A549 (cell line): ENCODE data around the gene PDZD4. TPM values are rescaled to one million over a fixed set of nuclear protein-coding genes. Genes with fewer than 3 reads are reported as not detected.

ENCODE experiments used
- ATAC-seq, 2 experiments: fragments of 200-7000 bp in 1 of 2; fragments of >200 bp in 1 of 2; cut with Nextera tagmentation in 1 of 2; cut with Tn5 transposase in 1 of 2; 3 replicates each; pipeline versions ENCODE4 v1.8.0 to v1.9.1; 2018 to 2020; ENCODE audit warnings: mild to moderate bottlenecking in 1 of 2, moderate library complexity in 1 of 2
- CTCF ChIA-PET: fragments of 300-600 bp; sonication (Branson Sonifier 250); formaldehyde crosslinking; extraction: SDS; loops from one replicate; lab custom pipeline; 2021; ENCODE audit warnings: antibody characterized with exemption, inconsistent platforms; lab: Yijun Ruan, JAX
- POLR2A ChIA-PET: fragments of 350-600 bp; formaldehyde crosslinking; extraction: SDS; loops from one replicate; lab custom pipeline; 2021; ENCODE audit warnings: antibody characterized with exemption, inconsistent platforms; lab: Yijun Ruan, JAX
- DNase-seq, 2 experiments: peaks; one replicate each; pipeline versions ENCODE4 v3.0.0 to v3.0.0-alpha.2; 2011 to 2016; ENCODE audit warnings: low read depth in 1 of 2, low spot score in 1 of 2
- FAIRE-seq: peaks from 2 replicates; lab custom pipeline; 2011; peaks lifted over from hg19 to GRCh38; lab: Jason Lieb, UNC
- H3K27ac ChIP-seq, 2 experiments: fragments of >200 bp; sonication (Bioruptor Twin); formaldehyde crosslinking; 3 replicates each; pipeline ENCODE4 v1.5.1; 2016 to 2017
- H3K4me1 ChIP-seq: fragments of >200 bp; sonication (Bioruptor Twin); formaldehyde crosslinking; 3 replicates; pipeline ENCODE4 v1.6.1; 2016
- H3K4me2 ChIP-seq: fragments of >200 bp; sonication (Bioruptor Twin); formaldehyde crosslinking; 3 replicates; pipeline ENCODE4 v1.6.1; 2016
- H3K4me3 ChIP-seq: fragments of >200 bp; sonication (Bioruptor Twin); formaldehyde crosslinking; 3 replicates; pipeline ENCODE4 v1.5.1; 2016
- H3K9me3 ChIP-seq: fragments of >200 bp; sonication (Bioruptor Twin); formaldehyde crosslinking; 3 replicates; pipeline ENCODE4 v1.6.1; 2016
- BCL3 ChIP-seq: fragments of >200 bp; sonication (Bioruptor Twin); formaldehyde crosslinking; IDR thresholded peaks from 3 replicates; pipeline ENCODE4 v1.6.1; 2016
- CEBPB ChIP-seq, 2 experiments: fragments of >200 bp in 1 of 2; sonication (Bioruptor Twin) in 1 of 2; formaldehyde crosslinking in 1 of 2; IDR thresholded peaks; 2 replicates each; pipeline ENCODE4 v1.6.1; 2012 to 2016
- CHD4 ChIP-seq: fragments of 200-600 bp; sonication (generic); IDR thresholded peaks from 2 replicates; pipeline ENCODE4 v1.6.1; 2016; ENCODE audit warnings: antibody characterized with exemption, mild to moderate bottlenecking, borderline replicate concordance
- E2F6 ChIP-seq: IDR thresholded peaks from 2 replicates; pipeline ENCODE4 v1.6.1; 2012; ENCODE audit warnings: low read depth, borderline replicate concordance
- EHF ChIP-seq: fragments of 250-450 bp; sonication (Bioruptor Pico); IDR thresholded peaks from 2 replicates; pipeline ENCODE4 v1.5.0; 2020; ENCODE audit warnings: mild to moderate bottlenecking
- EHMT2 ChIP-seq: fragments of 200-600 bp; sonication (generic); IDR thresholded peaks from 2 replicates; pipeline ENCODE4 v1.6.1; 2016; ENCODE audit warnings: antibody characterized with exemption, low read depth, mild to moderate bottlenecking, moderate library complexity
- ESRRA ChIP-seq: fragments of 150-350 bp; IDR thresholded peaks from 2 replicates; pipeline ENCODE4 v1.6.1; 2014; ENCODE audit warnings: mild to moderate bottlenecking, low read length, borderline replicate concordance
- FOSL2 ChIP-seq, 2 experiments: fragments of 450-650 bp in 1 of 2; fragments of >200 bp in 1 of 2; sonication (Bioruptor Twin) in 1 of 2; formaldehyde crosslinking; IDR thresholded peaks; 2 replicates each; pipeline versions ENCODE4 v1.5.0 to v1.6.1; 2016 to 2020; ENCODE audit warnings: mild to moderate bottlenecking in 1 of 2, moderate library complexity in 1 of 2
- FOXS1 ChIP-seq: fragments of 250-450 bp; sonication (Bioruptor Pico); IDR thresholded peaks from 2 replicates; pipeline ENCODE4 v1.5.0; 2020; ENCODE audit warnings: mild to moderate bottlenecking, moderate library complexity
- GATA3 ChIP-seq: IDR thresholded peaks from 2 replicates; pipeline ENCODE4 v1.6.1; 2012; ENCODE audit warnings: borderline replicate concordance
- HDAC2 ChIP-seq: fragments of 200-600 bp; sonication (generic); IDR thresholded peaks from 2 replicates; pipeline ENCODE4 v1.6.1; 2016
- HES2 ChIP-seq: fragments of >200 bp; sonication (Bioruptor Twin); formaldehyde crosslinking; IDR thresholded peaks from 2 replicates; pipeline ENCODE4 v1.6.1; 2016
- HEYL ChIP-seq: fragments of 250-450 bp; sonication (Bioruptor Pico); IDR thresholded peaks from 2 replicates; pipeline ENCODE4 v1.8.0; 2021; ENCODE audit warnings: mild to moderate bottlenecking, moderate library complexity
- HOXA7 ChIP-seq: fragments of 250-450 bp; sonication (Bioruptor Pico); IDR thresholded peaks from 2 replicates; pipeline ENCODE4 v1.5.0; 2020; ENCODE audit warnings: mild to moderate bottlenecking, moderate library complexity
- HOXB5 ChIP-seq: fragments of 250-450 bp; sonication (Bioruptor Pico); IDR thresholded peaks from 2 replicates; pipeline ENCODE4 v1.5.0; 2020; ENCODE audit warnings: mild to moderate bottlenecking, moderate library complexity
- KDM5A ChIP-seq: fragments of 200-600 bp; sonication (generic); IDR thresholded peaks from 2 replicates; pipeline ENCODE4 v1.6.1; 2016; ENCODE audit warnings: antibody characterized with exemption, mild to moderate bottlenecking
- MAFK ChIP-seq: fragments of 450-650 bp; IDR thresholded peaks from 2 replicates; pipeline ENCODE4 v1.6.1; 2014; ENCODE audit not compliant: partially characterized antibody
- MAX ChIP-seq: IDR thresholded peaks from 2 replicates; pipeline ENCODE4 v1.6.1; 2012
- MAZ ChIP-seq: fragments of 150-350 bp; IDR thresholded peaks from 2 replicates; pipeline ENCODE4 v1.6.1; 2014; ENCODE audit warnings: antibody characterized with exemption, low read depth, low read length, borderline replicate concordance
- MYC ChIP-seq: IDR thresholded peaks from 2 replicates; pipeline ENCODE4 v1.6.1; 2012; ENCODE audit warnings: mild to moderate bottlenecking, inconsistent platforms, low read length, improper control_type of control experiment, borderline replicate concordance
- NFE2L2 ChIP-seq: fragments of 150-350 bp; conservative IDR thresholded peaks from 2 replicates; pipeline ENCODE4 v1.6.1; 2014; ENCODE audit warnings: low read length
- NPAS2 ChIP-seq: fragments of 250-450 bp; sonication (Bioruptor Pico); IDR thresholded peaks from 2 replicates; pipeline ENCODE4 v1.8.0; 2022; ENCODE audit warnings: mild to moderate bottlenecking, moderate library complexity, borderline replicate concordance
- PBX3 ChIP-seq: IDR thresholded peaks from 2 replicates; pipeline ENCODE4 v1.6.1; 2012
- PHF8 ChIP-seq: fragments of 200-600 bp; sonication (generic); IDR thresholded peaks from 2 replicates; pipeline ENCODE4 v1.6.1; 2016; ENCODE audit warnings: low read depth, mild to moderate bottlenecking, antibody characterized with exemption, moderate library complexity, borderline replicate concordance
- POLR2A ChIP-seq: IDR thresholded peaks from 2 replicates; pipeline ENCODE4 v1.6.1; 2012; ENCODE audit warnings: mild to moderate bottlenecking, low read length
- POLR2AphosphoS2 ChIP-seq: conservative IDR thresholded peaks from 2 replicates; pipeline ENCODE4 v1.6.1; 2012; ENCODE audit warnings: low read length, improper control_type of control experiment, inconsistent platforms
- RAD21 ChIP-seq, 2 experiments: fragments of >200 bp in 1 of 2; sonication (Bioruptor Twin) in 1 of 2; formaldehyde crosslinking in 1 of 2; IDR thresholded peaks in 1 of 2; conservative IDR thresholded peaks in 1 of 2; 2 replicates in 1 of 2; 3 replicates in 1 of 2; pipeline ENCODE4 v1.6.1; 2012 to 2018; ENCODE audit warnings: inconsistent platforms in 1 of 2
- RCOR1 ChIP-seq: fragments of 150-350 bp; IDR thresholded peaks from 2 replicates; pipeline ENCODE4 v1.6.1; 2014; ENCODE audit warnings: antibody characterized with exemption, low read length, low read depth
- RNF2 ChIP-seq: fragments of 200-600 bp; sonication (generic); IDR thresholded peaks from 2 replicates; pipeline ENCODE4 v1.6.1; 2016; ENCODE audit warnings: low read depth, mild to moderate bottlenecking, antibody characterized with exemption, moderate library complexity, borderline replicate concordance
- SREBF2 ChIP-seq: fragments of 450-650 bp; IDR thresholded peaks from 2 replicates; pipeline ENCODE4 v1.6.1; 2014; ENCODE audit warnings: mild to moderate bottlenecking, moderate library complexity
- TP53 ChIP-seq: fragments of 250-450 bp; sonication (Bioruptor Pico); IDR thresholded peaks from 2 replicates; pipeline ENCODE4 v1.5.0; 2021; ENCODE audit warnings: mild to moderate bottlenecking, moderate library complexity
- ZC3H11A ChIP-seq: fragments of 450-650 bp; IDR thresholded peaks from 2 replicates; pipeline ENCODE4 v1.6.1; 2014; ENCODE audit warnings: antibody characterized with exemption, mild to moderate bottlenecking
- ZSCAN20 ChIP-seq: fragments of 250-450 bp; sonication (Bioruptor Pico); IDR thresholded peaks from 2 replicates; pipeline ENCODE4 v1.8.0; 2022; ENCODE audit warnings: mild to moderate bottlenecking, moderate library complexity
- WGBS: methylation state at CpG from one replicate; pipeline ENCODE4 v1.1.6; 2017; ENCODE audit errors: missing lambda C conversion rate; 5-methylcytosine and 5-hydroxymethylcytosine counted together
- polyA plus RNA-seq, 4 experiments: library from polyadenylated mRNA; depleted of rRNA in 3 of 4; stranded (reverse); fragments of >200 nt; fragmentation: RNase III in 1 of 4; extraction: RNeasy Plus Mini Kit Qiagen cat#74134 plus additional on column Dnase treatment in 1 of 4; gene quantifications; 2 replicates in 3 of 4; 3 replicates in 1 of 4; pipeline ENCODE4 v1.2.3, GENCODE V29; 2011 to 2017

PDZD4 gene
- polyA plus RNA-seq, 2 of the 4 experiments (the other 2 are of a cell fraction), result 1.2 to 3.0 TPM

GRCh38 chrX:153861733-153862310, 31.5 kb upstream of the PDZD4 start:
- TF ChIP-seq CEBPB (IDR thresholded peaks at IDR 0.05), result no peak
- no peak for TF ChIP-seq GATA3
- no peak for TF ChIP-seq MAZ
- no peak for TF ChIP-seq HDAC2
- TF ChIP-seq FOXS1 (CRISPR knock-in tag), result no peak
- TF ChIP-seq RAD21 (conservative IDR thresholded peaks at IDR 0.05 in 1 of 2, IDR thresholded peaks at IDR 0.05 in 1 of 2), result no peak
- no peak for TF ChIP-seq NPAS2 (CRISPR knock-in tag)
- no peak for TF ChIP-seq NFE2L2
- TF ChIP-seq HOXB5 (CRISPR knock-in tag), result no peak
- no peak for TF ChIP-seq POLR2A
- no peak for TF ChIP-seq POLR2AphosphoS2
- TF ChIP-seq MYC, result no peak
- no peak for TF ChIP-seq MAX
- TF ChIP-seq MAFK, result no peak
- no peak for TF ChIP-seq PBX3
- no peak for TF ChIP-seq E2F6
- no peak for TF ChIP-seq EHF (CRISPR knock-in tag)
- no peak for TF ChIP-seq EHMT2
- TF ChIP-seq SREBF2, result no peak
- TF ChIP-seq RCOR1, result no peak
- FAIRE-seq (no peak), ATAC-seq (no peak), DNase-seq (no peak)
- Histone ChIP-seq H3K4me3 (no peak overlapping the region), H3K27ac (no peak overlapping the region), H3K4me1 (no peaks in the 10 kb centered on the region), H3K4me2 (no peak overlapping the region), H3K9me3 (no peaks in the 10 kb centered on the region)
- 54% methylated on average over 20 of the region's 21 CpGs for WGBS
- CTCF ChIA-PET, result no interaction called here
- POLR2A ChIA-PET, result no interaction called here

GRCh38 chrX:153861151-153861550, 30.8 kb upstream of the PDZD4 start:
- Histone ChIP-seq H3K27ac (no peak overlapping the region), H3K4me3 (no peak overlapping the region), H3K9me3 (no peaks in the 10 kb centered on the region), H3K4me2 (no peak overlapping the region), H3K4me1 (no peaks in the 10 kb centered on the region)
- ChIA-PET CTCF (no interaction called here), POLR2A (no interaction called here)
- no peak for TF ChIP-seq ESRRA
- no peak for TF ChIP-seq EHF (CRISPR knock-in tag)
- TF ChIP-seq CHD4, result no peak
- ATAC-seq (no peak), FAIRE-seq (no peak), DNase-seq (no peak)
- WGBS, result 72% methylated on average over 6 of the region's 10 CpGs

GRCh38 chrX:153857348-153857903, 27.1 kb upstream of the PDZD4 start:
- FAIRE-seq (no peak), DNase-seq (no peak), ATAC-seq (no peak)
- WGBS, result 6% methylated on average over 2 of the region's 2 CpGs
- no peaks in the 10 kb centered on the region for H3K9me3 ChIP-seq
- no peak overlapping the region for H3K4me2 ChIP-seq
- CTCF ChIA-PET, result no interaction called here
- H3K27ac ChIP-seq, result no peak overlapping the region
- POLR2A ChIA-PET, result no interaction called here
- no peaks in the 10 kb centered on the region for H3K4me1 ChIP-seq
- no peak overlapping the region for H3K4me3 ChIP-seq
- TF ChIP-seq ZSCAN20 (CRISPR knock-in tag) (no peak), MYC (no peak), ZC3H11A (no peak), HOXB5 (CRISPR knock-in tag) (no peak), MAX (no peak), HEYL (no peak), RCOR1 (no peak), HOXA7 (no peak), KDM5A (no peak), RNF2 (no peak), PHF8 (no peak), FOSL2 (IDR thresholded peaks at IDR 0.05) (no peak), FOSL2 (CRISPR knock-in tag; IDR thresholded peaks at IDR 0.05) (no peak), HES2 (no peak), TP53 (CRISPR knock-in tag) (no peak), BCL3 (no peak)
